Stimulated activated naive B cell treated with anti-CD40 and anti-IgM and Interleukin-4, amounts not matched to agents 10 μg/mL and 1 μg/mL and 100 μg/mL, for 72 hours (primary cell): Measurements from ENCODE around the gene LMAN1L.
"Not testable (repeated sequence)": the region's sequence is repeated elsewhere in the genome, so short reads cannot be mapped to it uniquely, and the experiment has no call there.

Experiments used
- ATAC-seq, 2 donors: fragments of 150-1000 bp; cut with Tn5 transposase; replicated peaks; 2 replicates each; pipeline ENCODE4 v1.10.0; 2021; ENCODE audit warnings: moderate library complexity in 1 of 2
- DNase-seq: peaks from one replicate; pipeline ENCODE4 v3.0.0; 2021
- H3K27ac Mint-ChIP-seq: one replicate; pipeline ENCODE4 v1.8.0; 2022; ENCODE audit warnings: mild to moderate bottlenecking, mixed read lengths
- H3K27me3 Mint-ChIP-seq, 2 donors: one replicate each; pipeline ENCODE4 v1.8.0; 2022; ENCODE audit warnings: mixed read lengths in 2 of 2
- H3K36me3 Mint-ChIP-seq, 2 donors: one replicate each; pipeline ENCODE4 v1.8.0; 2022; ENCODE audit warnings: mixed read lengths in 2 of 2, mild to moderate bottlenecking in 1 of 2
- H3K4me1 Mint-ChIP-seq, 2 donors: one replicate each; pipeline ENCODE4 v1.8.0; 2022; ENCODE audit warnings: mixed read lengths in 2 of 2, mild to moderate bottlenecking in 1 of 2
- H3K4me3 Mint-ChIP-seq, 2 donors: one replicate each; pipeline ENCODE4 v1.8.0; 2022; ENCODE audit warnings: mild to moderate bottlenecking in 2 of 2, mixed read lengths in 2 of 2, moderate library complexity in 1 of 2
- H3K9me3 Mint-ChIP-seq, 2 donors: one replicate each; pipeline ENCODE4 v1.8.0; 2022; ENCODE audit warnings: mixed read lengths in 2 of 2, mild to moderate bottlenecking in 1 of 2

The LMAN1L gene

GRCh38 chr15:74777769-74778598, 34.7 kb upstream of the LMAN1L start:
- H3K27ac Mint-ChIP-seq, result peak overlapping the region; percentile 97
- ATAC-seq (peak; percentile 32 to 33), DNase-seq (no peak)
- H3K36me3 Mint-ChIP-seq, result peaks cover 11 to 16% of the 10 kb centered on the region in 2 donors
- H3K9me3 Mint-ChIP-seq, result no peaks in the 10 kb centered on the region
- H3K4me1 Mint-ChIP-seq, result peaks cover 74 to 90% of the 10 kb centered on the region in 2 donors
- peak overlapping the region; percentile 73 to 78 for H3K4me3 Mint-ChIP-seq
- H3K27me3 Mint-ChIP-seq, result no peaks in the 10 kb centered on the region

- no peaks in the 10 kb centered on the region for H3K9me3 Mint-ChIP-seq
- peak overlapping the region; percentile 73 to 78 for H3K4me3 Mint-ChIP-seq
- no peak for DNase-seq
- H3K36me3 Mint-ChIP-seq, result peaks cover 17 to 22% of the 10 kb centered on the region in 2 donors
- peaks cover 71 to 90% of the 10 kb centered on the region in 2 donors for H3K4me1 Mint-ChIP-seq
- H3K27me3 Mint-ChIP-seq, result no peaks in the 10 kb centered on the region
- ATAC-seq, result no peak
- peak overlapping the region; percentile 97 for H3K27ac Mint-ChIP-seq
These were observed 34.0 kb upstream of the LMAN1L start for GRCh38 chr15:74778599-74778970.

GRCh38 chr15:74779162-74779648, 33.4 kb upstream of the LMAN1L start:
- peak overlapping the region; percentile 97 for H3K27ac Mint-ChIP-seq
- H3K9me3 Mint-ChIP-seq, result no peaks in the 10 kb centered on the region
- H3K36me3 Mint-ChIP-seq, result peaks cover 23 to 28% of the 10 kb centered on the region in 2 donors
- H3K4me1 Mint-ChIP-seq, result peaks cover 71 to 90% of the 10 kb centered on the region in 2 donors
- H3K4me3 Mint-ChIP-seq, result peak overlapping the region; percentile 19 to 78
- no peak for ATAC-seq
- H3K27me3 Mint-ChIP-seq, result no peaks in the 10 kb centered on the region
- DNase-seq, result no peak

DNA sequence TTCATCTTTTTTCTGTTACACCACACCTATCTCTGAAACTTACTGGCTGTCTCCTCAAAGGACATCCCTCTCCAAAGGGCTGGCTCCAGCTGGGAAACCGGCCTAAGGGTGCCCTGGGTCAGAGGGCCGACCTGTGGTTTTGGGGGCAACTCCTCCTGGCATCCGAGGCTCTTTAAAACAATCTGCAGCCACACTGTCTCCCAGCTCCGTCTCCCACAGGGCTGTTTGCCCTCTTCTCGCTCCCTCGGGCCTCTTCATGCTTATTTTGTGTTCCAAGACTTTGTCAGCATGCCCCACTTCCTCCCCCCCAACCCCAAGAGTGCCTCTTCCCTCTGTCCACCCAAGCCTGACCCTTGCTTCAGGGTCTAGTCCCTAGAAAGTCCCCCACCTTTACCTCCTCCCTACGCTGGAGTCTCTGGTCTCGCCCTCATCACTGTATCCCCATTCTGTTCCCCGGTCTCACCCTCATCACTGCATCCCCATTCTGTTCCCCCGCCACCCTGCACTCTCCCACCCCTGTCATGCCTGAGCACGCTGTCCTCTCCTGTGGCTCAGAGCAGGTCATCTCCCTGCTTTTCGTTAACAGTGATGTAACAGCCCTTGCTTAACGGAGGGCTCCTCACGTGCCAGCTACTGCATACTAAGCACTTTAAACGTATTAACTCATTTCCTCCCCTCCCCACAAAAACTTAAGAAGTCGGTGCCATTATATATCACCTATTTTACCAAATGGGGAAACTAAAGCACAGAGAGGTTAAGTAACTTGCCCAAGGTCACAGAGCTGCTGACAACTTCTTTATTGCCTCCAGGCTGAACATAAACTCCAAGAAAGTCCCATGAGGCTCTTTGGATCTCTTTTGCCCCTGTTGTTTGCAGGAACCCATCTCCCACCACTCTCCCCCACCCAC, 31.9 kb upstream of the LMAN1L start:
- peak overlapping the region; percentile 98 for H3K4me3 Mint-ChIP-seq
- ATAC-seq (peak; percentile 12 to 13), DNase-seq (no peak)
- H3K36me3 Mint-ChIP-seq, result peaks cover 33 to 42% of the 10 kb centered on the region in 2 donors
- H3K9me3 Mint-ChIP-seq, result no peaks in the 10 kb centered on the region
- peak overlapping the region; percentile 97 for H3K27ac Mint-ChIP-seq
- H3K4me1 Mint-ChIP-seq, result peaks cover 75 to 90% of the 10 kb centered on the region in 2 donors
- H3K27me3 Mint-ChIP-seq, result no peaks in the 10 kb centered on the region

- Mint-ChIP-seq H3K27ac (peak within 1 kb of the TSS; percentile 97), H3K4me3 (peak within 1 kb of the TSS; percentile 98), H3K4me1 (peaks cover 77 to 90% of the 10 kb centered on the region in 2 donors), H3K36me3 (peaks cover 37 to 48% of the 10 kb centered on the region in 2 donors), H3K9me3 (no peaks in the 10 kb centered on the region), H3K27me3 (no peaks in the 10 kb centered on the region)
- DNase-seq (peak; percentile 76), ATAC-seq (peak; percentile 42 to 52)
These were observed 31.0 kb upstream of the LMAN1L start, which contains the start of gene CSK for GRCh38 chr15:74781431-74782258. Gene CSK (plus strand): TSS chr15:74782080. CDS start chr15:74798298, 16,218 bp downstream.

- Mint-ChIP-seq H3K36me3 (peaks cover 38 to 54% of the 10 kb centered on the region in 2 donors), H3K4me3 (peak overlapping the region; percentile 98), H3K27me3 (no peaks in the 10 kb centered on the region), H3K4me1 (peaks cover 76 to 90% of the 10 kb centered on the region in 2 donors), H3K9me3 (no peaks in the 10 kb centered on the region), H3K27ac (peak overlapping the region; percentile 97)
- no peak for DNase-seq
- peak; percentile 7 to 12 for ATAC-seq
These were observed 30.2 kb upstream of the LMAN1L start for GRCh38 chr15:74782259-74783071.

DNA sequence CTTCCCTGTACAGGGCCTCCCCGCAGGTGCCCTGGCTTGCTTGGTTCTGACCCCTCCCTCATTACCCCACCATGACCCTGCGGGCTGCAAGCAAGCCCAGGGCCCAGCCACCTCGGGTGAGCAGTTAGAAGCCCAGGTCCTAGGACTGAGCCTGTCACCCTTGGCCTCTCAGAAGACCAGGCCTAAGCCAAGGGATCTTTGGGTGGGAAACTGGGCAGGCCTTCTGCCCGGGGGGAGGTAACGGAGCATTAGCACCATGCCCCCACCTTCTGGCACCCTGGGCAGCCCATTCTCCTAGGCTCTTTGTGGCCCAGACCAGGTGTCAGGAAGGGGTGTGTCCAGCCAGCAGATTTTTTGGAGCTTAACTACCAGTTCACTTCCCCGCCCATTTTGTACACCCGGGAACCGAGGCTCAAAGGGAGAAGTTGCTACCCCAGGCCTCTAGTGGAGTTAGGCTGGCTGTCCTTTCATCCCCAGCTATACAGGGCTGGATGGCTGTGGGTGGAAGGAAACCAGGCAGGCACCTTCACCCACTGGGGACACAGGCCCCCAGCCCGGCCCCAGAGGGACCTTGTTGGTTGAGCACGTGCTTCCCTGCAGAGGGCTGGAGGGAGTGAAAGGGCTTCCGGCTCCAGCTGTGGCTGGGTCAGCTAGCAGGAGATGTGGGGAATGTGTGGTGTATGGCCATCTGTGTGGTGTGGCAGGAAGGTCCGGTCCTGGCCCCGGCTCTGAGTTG, 29.4 kb upstream of the LMAN1L start:
- ATAC-seq, result peak; percentile 1

GRCh38 chr15:74783808-74784175, 28.8 kb upstream of the LMAN1L start:
- peak overlapping the region; percentile 98 for H3K4me3 Mint-ChIP-seq
- no peaks in the 10 kb centered on the region for H3K27me3 Mint-ChIP-seq
- peaks cover 73 to 90% of the 10 kb centered on the region in 2 donors for H3K4me1 Mint-ChIP-seq
- H3K9me3 Mint-ChIP-seq, result no peaks in the 10 kb centered on the region
- peak overlapping the region; percentile 97 for H3K27ac Mint-ChIP-seq
- DNase-seq, result no peak
- no peak for ATAC-seq
- peaks cover 47 to 65% of the 10 kb centered on the region in 2 donors for H3K36me3 Mint-ChIP-seq

More for the DNA sequence above, 29.4 kb upstream of the LMAN1L start:
- Mint-ChIP-seq H3K36me3 (peaks cover 42 to 61% of the 10 kb centered on the region in 2 donors), H3K9me3 (no peaks in the 10 kb centered on the region), H3K4me1 (peaks cover 75 to 90% of the 10 kb centered on the region in 2 donors), H3K27ac (peak overlapping the region; percentile 97), H3K4me3 (peak overlapping the region; percentile 98), H3K27me3 (no peaks in the 10 kb centered on the region)
- no peak for DNase-seq

- DNase-seq, result no peak
- Mint-ChIP-seq H3K27me3 (no peaks in the 10 kb centered on the region), H3K36me3 (peaks cover 54 to 67% of the 10 kb centered on the region in 2 donors), H3K9me3 (no peaks in the 10 kb centered on the region), H3K4me1 (peaks cover 71 to 90% of the 10 kb centered on the region in 2 donors), H3K27ac (peak overlapping the region; percentile 90), H3K4me3 (peak overlapping the region; percentile 98)
- ATAC-seq, result no peak
These were observed 28.0 kb upstream of the LMAN1L start for GRCh38 chr15:74784426-74785193.

GRCh38 chr15:74785194-74786032, 27.2 kb upstream of the LMAN1L start:
- peaks cover 68 to 90% of the 10 kb centered on the region in 2 donors for H3K4me1 Mint-ChIP-seq
- DNase-seq (no peak), ATAC-seq (no peak)
- H3K36me3 Mint-ChIP-seq, result peaks cover 58 to 71% of the 10 kb centered on the region in 2 donors
- H3K27me3 Mint-ChIP-seq, result no peaks in the 10 kb centered on the region
- H3K4me3 Mint-ChIP-seq, result peak overlapping the region; percentile 98
- no peaks in the 10 kb centered on the region for H3K9me3 Mint-ChIP-seq
- peak overlapping the region; percentile 90 for H3K27ac Mint-ChIP-seq

GRCh38 chr15:74786081-74786480, 26.6 kb upstream of the LMAN1L start:
- DNase-seq, H3K9me3 Mint-ChIP-seq, ATAC-seq, H3K27me3 Mint-ChIP-seq: not testable (repeated sequence)
- Mint-ChIP-seq H3K27ac (peak overlapping the region; percentile 90), H3K36me3 (peaks cover 57 to 70% of the 10 kb centered on the region in 2 donors), H3K4me1 (peaks cover 65 to 90% of the 10 kb centered on the region in 2 donors), H3K4me3 (peak overlapping the region; percentile 98)
